GM18867 (cell line): ENCODE results near the gene RBM22.
A peak's percentile ranks its signal among the peaks of the same experiment; 100 is the strongest.
"Not testable (repeated sequence)": the region's sequence is repeated elsewhere in the genome, so short reads cannot be mapped to it uniquely, and the experiment has no call there.

Experiments used
- ATAC-seq: cut with Tn5 transposase; IDR thresholded peaks from one replicate; pipeline ENCODE4 v1.9.1; 2021; ENCODE audit warnings: mild to moderate bottlenecking, moderate library complexity; ENCODE audit not compliant: unreplicated experiment

Gene RBM22

GRCh38 chr5:150700594-150701377 is at the start of gene RBM22:
Gene RBM22, minus strand, starts transcription at chr5:150701062. Its CDS starts 77 bp downstream, at chr5:150700985.
- peak; percentile 96 for ATAC-seq

GRCh38 chr5:150750469-150750868 is 49.6 kb upstream of the RBM22 start:
- no peak for ATAC-seq

GRCh38 chr5:150743142-150743488 is 42.3 kb upstream of the RBM22 start:
- not testable (repeated sequence) for ATAC-seq

GRCh38 chr5:150742455-150743141 is 41.7 kb upstream of the RBM22 start:
- not testable (repeated sequence) for ATAC-seq

- ATAC-seq = no peak
Measured at GRCh38 chr5:150740992-150741391, 40.1 kb upstream of the RBM22 start.

GRCh38 chr5:150738862-150739261 is 38.0 kb upstream of the RBM22 start:
- no peak for ATAC-seq

GRCh38 chr5:150734579-150735384 is 33.9 kb upstream of the RBM22 start:
- peak; percentile 87 for ATAC-seq

- no peak for ATAC-seq
Measured at GRCh38 chr5:150731669-150732242, 30.9 kb upstream of the RBM22 start.

GRCh38 chr5:150729859-150730258 is 29.0 kb upstream of the RBM22 start:
- no peak for ATAC-seq

- ATAC-seq = no peak
Measured at GRCh38 chr5:150723845-150724244, 23.0 kb upstream of the RBM22 start.

- ATAC-seq = no peak
Measured at GRCh38 chr5:150710165-150710564, 9.3 kb upstream of the RBM22 start.

- no peak for ATAC-seq
Measured at GRCh38 chr5:150706776-150707390, 6.0 kb upstream of the RBM22 start.

- ATAC-seq = no peak
Measured at GRCh38 chr5:150703762-150704161, 2.9 kb upstream of the RBM22 start.

- ATAC-seq = peak; percentile 4
Measured at GRCh38 chr5:150700246-150700593, 642 bp downstream of the RBM22 start.

GRCh38 chr5:150694612-150695011 is 6.2 kb downstream of the RBM22 start:
- ATAC-seq = no peak

- no peak for ATAC-seq
Measured at GRCh38 chr5:150692276-150692675, 8.6 kb downstream of the RBM22 start.

- no peak for ATAC-seq
Measured at GRCh38 chr5:150690760-150691159, 10.1 kb downstream of the RBM22 start.

- no peak for ATAC-seq
Measured at GRCh38 chr5:150689120-150689519, 11.7 kb downstream of the RBM22 start.

- ATAC-seq = no peak
Measured at GRCh38 chr5:150676578-150676977, 24.3 kb downstream of the RBM22 start.

GRCh38 chr5:150675069-150675468 is 25.8 kb downstream of the RBM22 start:
- ATAC-seq = no peak

- no peak for ATAC-seq
Measured at GRCh38 chr5:150674341-150674821, 26.5 kb downstream of the RBM22 start.
